Muscle of leg (tissue), 11 donors: ENCODE data around the gene RGS17. TPM values are rescaled to one million over a fixed set of nuclear protein-coding genes. Genes with fewer than 3 reads are reported as not detected.
A peak's percentile ranks its signal among the peaks of the same experiment; 100 is the strongest.
"Not testable (repeated sequence)": the region's sequence is repeated elsewhere in the genome, so short reads cannot be mapped to it uniquely, and the experiment has no call there.

ENCODE experiments used
- DNase-seq: peaks from one replicate; pipeline ENCODE4 v3.0.0; 2013
- H3K27ac ChIP-seq: one replicate; pipeline ENCODE4 v1.5.1; 2013; ENCODE audit warnings: mild to moderate bottlenecking, low read length, control low read depth
- H3K27me3 ChIP-seq: one replicate; pipeline ENCODE4 v1.6.1; 2013; ENCODE audit warnings: low read length; ENCODE audit not compliant: control insufficient read depth, insufficient read depth
- H3K36me3 ChIP-seq: one replicate; pipeline ENCODE4 v1.6.1; 2013; ENCODE audit warnings: low read length; ENCODE audit not compliant: control insufficient read depth, insufficient read depth
- H3K4me1 ChIP-seq: one replicate; pipeline ENCODE4 v1.6.1; 2013; ENCODE audit warnings: low read length; ENCODE audit not compliant: control insufficient read depth, insufficient read depth
- H3K4me3 ChIP-seq: one replicate; pipeline ENCODE4 v1.5.1; 2013; ENCODE audit warnings: low read length, control low read depth
- H3K9me3 ChIP-seq: replicated peaks from 2 replicates; pipeline ENCODE4 v1.6.1; 2013; ENCODE audit warnings: low read depth, low read length; ENCODE audit not compliant: control insufficient read depth
- WGBS: methylation state at CpG from one replicate; pipeline ENCODE4 v1.1.5; 2013; ENCODE audit warnings: missing lambda C conversion rate; ENCODE audit not compliant: insufficient coverage; 5-methylcytosine and 5-hydroxymethylcytosine counted together
- polyA plus RNA-seq, 8 donors: library from polyadenylated mRNA; unstranded; fragments of 120-200 nt; gene quantifications; one replicate each; pipeline versions ENCODE4 v1.2.1 to v1.2.3, GENCODE V29; 2013; ENCODE audit warnings: inconsistent platforms in 1 of 8, low replicate concordance in 1 of 8; ENCODE audit not compliant: insufficient read length in 8 of 8, insufficient read depth in 1 of 8
- total RNA-seq: library from RNA; stranded (reverse); fragments of 120-200 nt; gene quantifications from one replicate; pipeline ENCODE4 v1.2.4, GENCODE V29; 2013

RGS17 gene
- total and polyA plus RNA-seq, 9 donors: 0.53 to 1.5 (median 0.97) TPM

- WGBS: 81% methylated on average over 11 of the region's 11 CpGs
Measured at GRCh38 chr6:153150371-153150751, 19.3 kb upstream of the RGS17 start.

GRCh38 chr6:153149891-153150290 lies 18.8 kb upstream of the RGS17 start:
- no peak overlapping the region for H3K4me3 ChIP-seq
- no peaks in the 10 kb centered on the region for H3K36me3 ChIP-seq
- H3K9me3 ChIP-seq: no peaks in the 10 kb centered on the region
- H3K27ac ChIP-seq: no peak overlapping the region
- DNase-seq: no peak
- no peaks in the 10 kb centered on the region for H3K4me1 ChIP-seq
- 72% methylated on average over 2 of the region's 6 CpGs for WGBS
- no peaks in the 10 kb centered on the region for H3K27me3 ChIP-seq

More at GRCh38 chr6:153150371-153150751, 19.3 kb upstream of the RGS17 start:
- Histone ChIP-seq H3K4me3 (no peak overlapping the region), H3K27me3 (no peaks in the 10 kb centered on the region), H3K36me3 (no peaks in the 10 kb centered on the region), H3K27ac (no peak overlapping the region), H3K4me1 (no peaks in the 10 kb centered on the region), H3K9me3 (no peaks in the 10 kb centered on the region)
- no peak for DNase-seq

- Histone ChIP-seq H3K36me3 (no peaks in the 10 kb centered on the region), H3K9me3 (no peaks in the 10 kb centered on the region), H3K27ac (no peak overlapping the region), H3K4me1 (no peaks in the 10 kb centered on the region), H3K27me3 (no peaks in the 10 kb centered on the region), H3K4me3 (no peak overlapping the region)
- DNase-seq: no peak
Measured at GRCh38 chr6:153146413-153146812, 15.3 kb upstream of the RGS17 start.

- no peaks in the 10 kb centered on the region for H3K9me3 ChIP-seq
- WGBS: 80% methylated on average over 4 of the region's 4 CpGs
- H3K36me3 ChIP-seq: no peaks in the 10 kb centered on the region
- H3K27ac ChIP-seq: no peak overlapping the region
- DNase-seq: no peak
- no peak overlapping the region for H3K4me3 ChIP-seq
- no peaks in the 10 kb centered on the region for H3K4me1 ChIP-seq
- H3K27me3 ChIP-seq: no peaks in the 10 kb centered on the region
Measured at GRCh38 chr6:153145591-153145990, 14.5 kb upstream of the RGS17 start.

GRCh38 chr6:153143200-153143599 lies 12.1 kb upstream of the RGS17 start:
- DNase-seq: no peak
- Histone ChIP-seq H3K9me3 (no peaks in the 10 kb centered on the region), H3K36me3 (no peaks in the 10 kb centered on the region), H3K4me1 (no peaks in the 10 kb centered on the region), H3K27me3 (no peaks in the 10 kb centered on the region), H3K4me3 (no peak overlapping the region), H3K27ac (no peak overlapping the region)
- 100% methylated on average over 1 of the region's 4 CpGs for WGBS

GRCh38 chr6:153140299-153140698 lies 9.2 kb upstream of the RGS17 start:
- WGBS: no CpG with 5 or more reads among the region's 2 CpGs
- no peaks in the 10 kb centered on the region for H3K27me3 ChIP-seq
- H3K27ac ChIP-seq: no peak overlapping the region

GRCh38 chr6:153138930-153139329 lies 7.8 kb upstream of the RGS17 start:
- no CpG with 5 or more reads among the region's 1 CpG for WGBS
- Histone ChIP-seq H3K36me3 (no peaks in the 10 kb centered on the region), H3K27me3 (no peaks in the 10 kb centered on the region), H3K27ac (no peak overlapping the region), H3K4me3 (no peak overlapping the region), H3K9me3 (no peaks in the 10 kb centered on the region), H3K4me1 (no peaks in the 10 kb centered on the region)
- DNase-seq: no peak

More at GRCh38 chr6:153140299-153140698, 9.2 kb upstream of the RGS17 start:
- H3K36me3 ChIP-seq: no peaks in the 10 kb centered on the region
- no peaks in the 10 kb centered on the region for H3K4me1 ChIP-seq
- H3K4me3 ChIP-seq: no peak overlapping the region
- DNase-seq: no peak
- no peaks in the 10 kb centered on the region for H3K9me3 ChIP-seq

GRCh38 chr6:153135681-153136080 lies 4.6 kb upstream of the RGS17 start:
- H3K4me1 ChIP-seq: no peaks in the 10 kb centered on the region
- 72% methylated on average over 2 of the region's 2 CpGs for WGBS
- H3K4me3 ChIP-seq: no peak overlapping the region
- no peaks in the 10 kb centered on the region for H3K36me3 ChIP-seq
- H3K27me3 ChIP-seq: peaks cover 2% of the 10 kb centered on the region
- no peak for DNase-seq
- no peak overlapping the region for H3K27ac ChIP-seq
- H3K9me3 ChIP-seq: no peaks in the 10 kb centered on the region

- not testable (repeated sequence) for H3K36me3 ChIP-seq, H3K27ac ChIP-seq, DNase-seq
Measured at GRCh38 chr6:153133667-153134066, 2.6 kb upstream of the RGS17 start.

GRCh38 chr6:153130515-153131036 lies 506 bp downstream of the RGS17 start:
- H3K4me3 ChIP-seq: peak overlapping the region; percentile 64
- DNase-seq: no peak
- H3K9me3 ChIP-seq: no peaks in the 10 kb centered on the region
- peaks cover 26% of the 10 kb centered on the region for H3K27me3 ChIP-seq
- no peaks in the 10 kb centered on the region for H3K36me3 ChIP-seq
- H3K27ac ChIP-seq: no peak overlapping the region
- peaks cover 12% of the 10 kb centered on the region for H3K4me1 ChIP-seq
- 0% methylated on average over 41 of the region's 54 CpGs for WGBS

More at GRCh38 chr6:153133667-153134066, 2.6 kb upstream of the RGS17 start:
- H3K9me3 ChIP-seq, H3K4me3 ChIP-seq: not testable (repeated sequence)
- 96% methylated on average over 30 of the region's 30 CpGs for WGBS
- Histone ChIP-seq H3K4me1 (peaks cover 12% of the 10 kb centered on the region), H3K27me3 (peaks cover 18% of the 10 kb centered on the region)
